WTC11 (cell line): Measurements from ENCODE around the gene OGDHL. TPM values are rescaled to one million over a fixed set of nuclear protein-coding genes. Genes with fewer than 3 reads are reported as not detected.

Source experiments
- ATAC-seq: fragments of 200-7000 bp; cut with Tn5 transposase; 2 replicates; pipeline ENCODE4 v1.10.0; 2021; ENCODE audit warnings: mild to moderate bottlenecking, moderate library complexity
- CTCF ChIA-PET: fragments of 300-600 bp; sonication (Branson Sonifier 250); formaldehyde crosslinking; loops from one replicate; lab custom pipeline; 2021; ENCODE audit warnings: antibody characterized with exemption; lab: Charles Lee
- POLR2A ChIA-PET: fragments of 350-600 bp; sonication (Branson Sonifier 250); formaldehyde crosslinking; loops from one replicate; lab custom pipeline; 2021; ENCODE audit warnings: antibody characterized with exemption; lab: Charles Lee
- DNase-seq: peaks from one replicate; pipeline ENCODE4 v3.0.0; 2021; ENCODE audit warnings: low spot score
- H3K27ac Mint-ChIP-seq: 2 replicates; pipeline ENCODE4 v1.8.0; 2021; ENCODE audit warnings: mixed read lengths
- H3K27me3 Mint-ChIP-seq: 2 replicates; pipeline ENCODE4 v1.8.0; 2021; ENCODE audit warnings: low read depth, mild to moderate bottlenecking, moderate library complexity, mixed read lengths
- H3K36me3 Mint-ChIP-seq: 2 replicates; pipeline ENCODE4 v1.8.0; 2021; ENCODE audit warnings: mixed read lengths
- H3K4me1 Mint-ChIP-seq: 2 replicates; pipeline ENCODE4 v1.8.0; 2022; ENCODE audit warnings: mixed read lengths
- H3K4me3 Mint-ChIP-seq: 2 replicates; pipeline ENCODE4 v1.8.0; 2021; ENCODE audit warnings: mild to moderate bottlenecking, moderate library complexity, mixed read lengths
- H3K9me3 Mint-ChIP-seq: 2 replicates; pipeline ENCODE4 v1.8.0; 2021; ENCODE audit warnings: mixed read lengths
- ATF3 ChIP-seq: sonication (generic); formaldehyde crosslinking; conservative IDR thresholded peaks from 2 replicates; pipeline ENCODE4 v1.8.1; 2022; ENCODE audit warnings: mild to moderate bottlenecking, missing genetic modification reagents
- ETV6 ChIP-seq: sonication (generic); formaldehyde crosslinking; IDR thresholded peaks from 2 replicates; pipeline ENCODE4 v1.8.1; 2022; ENCODE audit warnings: mild to moderate bottlenecking, missing genetic modification reagents
- FOXJ3 ChIP-seq: sonication (generic); formaldehyde crosslinking; IDR thresholded peaks from 2 replicates; pipeline ENCODE4 v1.9.0; 2021; ENCODE audit warnings: missing genetic modification reagents, mild to moderate bottlenecking, borderline replicate concordance
- FOXK1 ChIP-seq: sonication (generic); formaldehyde crosslinking; IDR thresholded peaks from 2 replicates; pipeline ENCODE4 v1.8.0; 2022; ENCODE audit warnings: mild to moderate bottlenecking, moderate library complexity, missing genetic modification reagents
- FOXP1 ChIP-seq: sonication (generic); formaldehyde crosslinking; IDR thresholded peaks from 2 replicates; pipeline ENCODE4 v1.8.0; 2022; ENCODE audit warnings: missing genetic modification reagents, mild to moderate bottlenecking, moderate library complexity, borderline replicate concordance
- HMGXB4 ChIP-seq: sonication (generic); formaldehyde crosslinking; IDR thresholded peaks from 2 replicates; pipeline ENCODE4 v1.8.1; 2023; ENCODE audit warnings: mild to moderate bottlenecking, moderate library complexity, missing genetic modification reagents
- NFYB ChIP-seq: sonication (generic); formaldehyde crosslinking; conservative IDR thresholded peaks from 2 replicates; pipeline ENCODE4 v1.8.0; 2022; ENCODE audit warnings: low read depth, missing genetic modification reagents
- NR1H2 ChIP-seq: sonication (generic); formaldehyde crosslinking; IDR thresholded peaks from 2 replicates; pipeline ENCODE4 v1.9.0; 2021; ENCODE audit warnings: mild to moderate bottlenecking, moderate library complexity, missing genetic modification reagents
- OVOL2 ChIP-seq: fragments of 250-450 bp; sonication (Bioruptor Pico); IDR thresholded peaks from 2 replicates; pipeline ENCODE4 v1.9.0; 2021; ENCODE audit warnings: mild to moderate bottlenecking, borderline replicate concordance
- TP53 ChIP-seq: sonication (generic); formaldehyde crosslinking; IDR thresholded peaks from 2 replicates; pipeline ENCODE4 v1.8.1; 2023; ENCODE audit warnings: mild to moderate bottlenecking, missing genetic modification reagents
- ZNF121 ChIP-seq: sonication (generic); formaldehyde crosslinking; IDR thresholded peaks from 2 replicates; pipeline ENCODE4 v1.8.0; 2023; ENCODE audit warnings: missing genetic modification reagents
- ZNF138 ChIP-seq: sonication (generic); formaldehyde crosslinking; conservative IDR thresholded peaks from 2 replicates; pipeline ENCODE4 v1.8.1; 2022; ENCODE audit warnings: mild to moderate bottlenecking, moderate library complexity, missing genetic modification reagents
- ZSCAN18 ChIP-seq: fragments of 250-450 bp; sonication (Bioruptor Pico); IDR thresholded peaks from 2 replicates; pipeline ENCODE4 v2.1.2; 2022; ENCODE audit warnings: mild to moderate bottlenecking, moderate library complexity
- total RNA-seq: library from RNA; stranded (reverse); gene quantifications from 3 replicates; pipeline ENCODE4 v1.2.3, GENCODE V29; 2021
- TF ChIP-seq, protein P1 (sequence below): sonication (generic); formaldehyde crosslinking; IDR thresholded peaks from 2 replicates; pipeline ENCODE4 v1.8.0; 2022; ENCODE audit warnings: missing genetic modification reagents
- TF ChIP-seq, protein P2 (sequence below): sonication (generic); formaldehyde crosslinking; IDR thresholded peaks from 2 replicates; pipeline ENCODE4 v1.8.0; 2022; ENCODE audit warnings: mild to moderate bottlenecking, missing genetic modification reagents
- TF ChIP-seq, protein P3 (sequence below): sonication (generic); formaldehyde crosslinking; IDR thresholded peaks from 2 replicates; pipeline ENCODE4 v1.8.0; 2023; ENCODE audit warnings: mild to moderate bottlenecking, missing genetic modification reagents

The OGDHL gene
- total RNA-seq, 1 experiment from 2014 or later, result 35.1 TPM

DNA sequence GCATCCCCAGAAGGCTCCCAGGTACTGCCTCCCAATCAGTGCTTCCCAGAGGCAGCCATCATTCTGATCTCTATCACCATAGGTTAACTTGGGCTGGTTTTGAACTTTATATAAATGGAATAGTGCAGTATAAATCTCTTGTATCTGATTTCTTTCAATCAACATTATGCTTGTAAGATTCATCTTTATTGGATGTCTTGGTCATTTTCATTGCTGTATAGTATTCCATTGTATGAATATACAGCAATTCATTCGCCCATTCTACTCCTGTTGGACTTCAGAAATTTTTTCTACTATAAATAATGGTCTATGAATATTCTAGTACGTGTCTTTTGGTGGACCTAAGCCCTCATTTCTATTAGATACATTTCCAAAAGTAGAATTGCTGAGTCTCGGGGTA, 16.1 kb upstream of the OGDHL start:
- TF ChIP-seq ZSCAN18 (CRISPR knock-in tag), result no peak
- TF ChIP-seq FOXK1, result no peak
- TF ChIP-seq, protein P1, sequence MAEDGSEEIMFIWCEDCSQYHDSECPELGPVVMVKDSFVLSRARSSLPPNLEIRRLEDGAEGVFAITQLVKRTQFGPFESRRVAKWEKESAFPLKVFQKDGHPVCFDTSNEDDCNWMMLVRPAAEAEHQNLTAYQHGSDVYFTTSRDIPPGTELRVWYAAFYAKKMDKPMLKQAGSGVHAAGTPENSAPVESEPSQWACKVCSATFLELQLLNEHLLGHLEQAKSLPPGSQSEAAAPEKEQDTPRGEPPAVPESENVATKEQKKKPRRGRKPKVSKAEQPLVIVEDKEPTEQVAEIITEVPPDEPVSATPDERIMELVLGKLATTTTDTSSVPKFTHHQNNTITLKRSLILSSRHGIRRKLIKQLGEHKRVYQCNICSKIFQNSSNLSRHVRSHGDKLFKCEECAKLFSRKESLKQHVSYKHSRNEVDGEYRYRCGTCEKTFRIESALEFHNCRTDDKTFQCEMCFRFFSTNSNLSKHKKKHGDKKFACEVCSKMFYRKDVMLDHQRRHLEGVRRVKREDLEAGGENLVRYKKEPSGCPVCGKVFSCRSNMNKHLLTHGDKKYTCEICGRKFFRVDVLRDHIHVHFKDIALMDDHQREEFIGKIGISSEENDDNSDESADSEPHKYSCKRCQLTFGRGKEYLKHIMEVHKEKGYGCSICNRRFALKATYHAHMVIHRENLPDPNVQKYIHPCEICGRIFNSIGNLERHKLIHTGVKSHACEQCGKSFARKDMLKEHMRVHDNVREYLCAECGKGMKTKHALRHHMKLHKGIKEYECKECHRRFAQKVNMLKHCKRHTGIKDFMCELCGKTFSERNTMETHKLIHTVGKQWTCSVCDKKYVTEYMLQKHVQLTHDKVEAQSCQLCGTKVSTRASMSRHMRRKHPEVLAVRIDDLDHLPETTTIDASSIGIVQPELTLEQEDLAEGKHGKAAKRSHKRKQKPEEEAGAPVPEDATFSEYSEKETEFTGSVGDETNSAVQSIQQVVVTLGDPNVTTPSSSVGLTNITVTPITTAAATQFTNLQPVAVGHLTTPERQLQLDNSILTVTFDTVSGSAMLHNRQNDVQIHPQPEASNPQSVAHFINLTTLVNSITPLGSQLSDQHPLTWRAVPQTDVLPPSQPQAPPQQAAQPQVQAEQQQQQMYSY (CRISPR knock-in tag), result no peak
- no peak for TF ChIP-seq FOXJ3 (CRISPR knock-in tag)
- no peak for ATAC-seq

GRCh38 chr10:49776851-49777250, 14.7 kb upstream of the OGDHL start:
- ATAC-seq (no peak), DNase-seq (no peak)
- H3K27ac Mint-ChIP-seq, result no peak overlapping the region
- POLR2A ChIA-PET, result no interaction called here
- TF ChIP-seq, protein P2, sequence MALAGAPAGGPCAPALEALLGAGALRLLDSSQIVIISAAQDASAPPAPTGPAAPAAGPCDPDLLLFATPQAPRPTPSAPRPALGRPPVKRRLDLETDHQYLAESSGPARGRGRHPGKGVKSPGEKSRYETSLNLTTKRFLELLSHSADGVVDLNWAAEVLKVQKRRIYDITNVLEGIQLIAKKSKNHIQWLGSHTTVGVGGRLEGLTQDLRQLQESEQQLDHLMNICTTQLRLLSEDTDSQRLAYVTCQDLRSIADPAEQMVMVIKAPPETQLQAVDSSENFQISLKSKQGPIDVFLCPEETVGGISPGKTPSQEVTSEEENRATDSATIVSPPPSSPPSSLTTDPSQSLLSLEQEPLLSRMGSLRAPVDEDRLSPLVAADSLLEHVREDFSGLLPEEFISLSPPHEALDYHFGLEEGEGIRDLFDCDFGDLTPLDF (CRISPR knock-in tag), result no peak
- TF ChIP-seq OVOL2 (CRISPR knock-in tag), result no peak
- TF ChIP-seq ETV6, result no peak
- CTCF ChIA-PET, result interaction anchor here (0.7 kb wide), 1 partner anchor 883 kb away, joined by 3 read pairs; no protein-coding TSS in a partner anchor
- peaks cover 8% of the 10 kb centered on the region for H3K9me3 Mint-ChIP-seq
- no peak overlapping the region for H3K4me3 Mint-ChIP-seq
- no peaks in the 10 kb centered on the region for H3K36me3 Mint-ChIP-seq
- H3K27me3 Mint-ChIP-seq, result no peaks in the 10 kb centered on the region; the same call in 1 of the 2 replicates
- peaks cover 5% of the 10 kb centered on the region; the same call in 1 of the 2 replicates for H3K4me1 Mint-ChIP-seq

More for the DNA sequence above, 16.1 kb upstream of the OGDHL start:
- ChIA-PET POLR2A (no interaction called here), CTCF (no interaction called here)
- no peak overlapping the region for H3K27ac Mint-ChIP-seq
- peaks cover 8% of the 10 kb centered on the region for H3K9me3 Mint-ChIP-seq
- H3K36me3 Mint-ChIP-seq, result no peaks in the 10 kb centered on the region
- no peak overlapping the region for H3K4me3 Mint-ChIP-seq
- no peak for DNase-seq
- H3K4me1 Mint-ChIP-seq, result no peaks in the 10 kb centered on the region
- H3K27me3 Mint-ChIP-seq, result no peaks in the 10 kb centered on the region; the same call in 1 of the 2 replicates

DNA sequence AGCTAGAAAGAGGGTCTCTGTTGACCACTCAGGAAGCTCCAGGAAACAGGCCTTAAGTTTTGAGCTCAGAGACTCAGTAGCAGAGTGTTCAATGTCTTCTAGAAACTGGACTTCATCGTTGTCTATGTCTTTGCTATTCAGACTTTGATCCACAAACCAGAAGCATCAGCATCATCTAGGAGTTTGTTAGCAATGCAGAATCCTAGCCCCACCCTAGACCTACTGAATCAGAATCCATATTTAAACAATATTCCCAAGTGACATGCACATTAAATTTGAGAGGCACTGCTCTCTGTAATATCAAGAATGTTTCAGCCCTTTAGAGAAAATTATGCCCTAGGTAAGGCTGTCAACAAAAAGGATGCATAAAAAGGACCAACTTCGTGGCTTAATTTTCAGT, 12.9 kb upstream of the OGDHL start:
- no peak for ATAC-seq
- peaks cover 8% of the 10 kb centered on the region for H3K9me3 Mint-ChIP-seq
- POLR2A ChIA-PET, result interaction anchor here (0.7 kb wide), 1 partner anchor 17 kb away, joined by 5 read pairs; no protein-coding TSS in a partner anchor
- no peak overlapping the region for H3K27ac Mint-ChIP-seq
- no peaks in the 10 kb centered on the region for H3K36me3 Mint-ChIP-seq
- peaks cover 9% of the 10 kb centered on the region for H3K4me1 Mint-ChIP-seq
- CTCF ChIA-PET, result no interaction called here
- H3K4me3 Mint-ChIP-seq, result no peak overlapping the region
- DNase-seq, result no peak
- peaks cover 10% of the 10 kb centered on the region for H3K27me3 Mint-ChIP-seq
- TF ChIP-seq, protein P1 (CRISPR knock-in tag), result no peak
- TF ChIP-seq ZNF138 (CRISPR knock-in tag) (no peak), ZNF121 (CRISPR knock-in tag) (no peak), ETV6 (no peak), FOXP1 (CRISPR knock-in tag) (no peak), NR1H2 (CRISPR knock-in tag) (no peak), ATF3 (CRISPR knock-in tag) (no peak), HMGXB4 (no peak), NFYB (CRISPR knock-in tag) (no peak), TP53 (no peak)
- TF ChIP-seq, protein P3, sequence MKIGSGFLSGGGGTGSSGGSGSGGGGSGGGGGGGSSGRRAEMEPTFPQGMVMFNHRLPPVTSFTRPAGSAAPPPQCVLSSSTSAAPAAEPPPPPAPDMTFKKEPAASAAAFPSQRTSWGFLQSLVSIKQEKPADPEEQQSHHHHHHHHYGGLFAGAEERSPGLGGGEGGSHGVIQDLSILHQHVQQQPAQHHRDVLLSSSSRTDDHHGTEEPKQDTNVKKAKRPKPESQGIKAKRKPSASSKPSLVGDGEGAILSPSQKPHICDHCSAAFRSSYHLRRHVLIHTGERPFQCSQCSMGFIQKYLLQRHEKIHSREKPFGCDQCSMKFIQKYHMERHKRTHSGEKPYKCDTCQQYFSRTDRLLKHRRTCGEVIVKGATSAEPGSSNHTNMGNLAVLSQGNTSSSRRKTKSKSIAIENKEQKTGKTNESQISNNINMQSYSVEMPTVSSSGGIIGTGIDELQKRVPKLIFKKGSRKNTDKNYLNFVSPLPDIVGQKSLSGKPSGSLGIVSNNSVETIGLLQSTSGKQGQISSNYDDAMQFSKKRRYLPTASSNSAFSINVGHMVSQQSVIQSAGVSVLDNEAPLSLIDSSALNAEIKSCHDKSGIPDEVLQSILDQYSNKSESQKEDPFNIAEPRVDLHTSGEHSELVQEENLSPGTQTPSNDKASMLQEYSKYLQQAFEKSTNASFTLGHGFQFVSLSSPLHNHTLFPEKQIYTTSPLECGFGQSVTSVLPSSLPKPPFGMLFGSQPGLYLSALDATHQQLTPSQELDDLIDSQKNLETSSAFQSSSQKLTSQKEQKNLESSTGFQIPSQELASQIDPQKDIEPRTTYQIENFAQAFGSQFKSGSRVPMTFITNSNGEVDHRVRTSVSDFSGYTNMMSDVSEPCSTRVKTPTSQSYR, result no peak
